Naive B cell (primary cell): ENCODE results near the gene FER. TPM values are rescaled to one million over a fixed set of nuclear protein-coding genes. Genes with fewer than 3 reads are reported as not detected.

Experiments used
- ATAC-seq, 2 donors: fragments of 150-1000 bp; cut with Tn5 transposase; 2 replicates each; pipeline ENCODE4 v1.10.0; 2021; ENCODE audit warnings: low read depth in 2 of 2, mild to moderate bottlenecking in 2 of 2, moderate library complexity in 2 of 2
- DNase-seq: peaks from one replicate; pipeline ENCODE4 v3.0.0; 2022
- H3K27ac Mint-ChIP-seq, 6 donors: one replicate each; pipeline ENCODE4 v1.8.0; 2020 to 2022; ENCODE audit warnings: mild to moderate bottlenecking in 6 of 6, mixed read lengths in 6 of 6, moderate library complexity in 5 of 6, inconsistent platforms in 2 of 6
- H3K27me3 Mint-ChIP-seq, 3 donors: one replicate each; pipeline ENCODE4 v1.8.0; 2021 to 2022; ENCODE audit warnings: mixed read lengths in 3 of 3, mild to moderate bottlenecking in 1 of 3
- H3K36me3 Mint-ChIP-seq, 2 donors: one replicate each; pipeline ENCODE4 v1.8.0; 2020 to 2022; ENCODE audit warnings: mixed read lengths in 2 of 2, inconsistent platforms in 1 of 2, mild to moderate bottlenecking in 1 of 2
- H3K4me1 Mint-ChIP-seq, 3 donors: one replicate each; pipeline ENCODE4 v1.8.0; 2020 to 2022; ENCODE audit warnings: mixed read lengths in 3 of 3, inconsistent platforms in 1 of 3, mild to moderate bottlenecking in 1 of 3, moderate library complexity in 1 of 3
- H3K4me3 Mint-ChIP-seq, 8 donors: one replicate each; pipeline ENCODE4 v1.8.0; 2020 to 2022; ENCODE audit warnings: mild to moderate bottlenecking in 8 of 8, mixed read lengths in 8 of 8, moderate library complexity in 8 of 8, inconsistent platforms in 2 of 8
- H3K9me3 Mint-ChIP-seq, 7 donors: one replicate each; pipeline ENCODE4 v1.8.0; 2020 to 2022; ENCODE audit warnings: mixed read lengths in 7 of 7, mild to moderate bottlenecking in 5 of 7, inconsistent platforms in 2 of 7, moderate library complexity in 1 of 7
- polyA plus RNA-seq, 6 donors: library from polyadenylated mRNA; unstranded; fragments of 300-500 nt; fragmentation: Illumina TruSeq; gene quantifications; one replicate each; pipeline ENCODE4 v1.2.3, GENCODE V29; 2021; ENCODE audit warnings: low read depth in 6 of 6

The FER gene
- polyA plus RNA-seq, 6 donors from 2014 or later: 9.6 to 21.0 (median 17.2) TPM

GRCh38 chr5:109192027-109192426, 444.3 kb downstream of the FER start:
- H3K9me3 Mint-ChIP-seq: no peaks in the 10 kb centered on the region
- H3K27me3 Mint-ChIP-seq: no peaks in the 10 kb centered on the region
- no peaks in the 10 kb centered on the region for H3K4me1 Mint-ChIP-seq
- H3K27ac Mint-ChIP-seq: peak overlapping the region in 1 of 6 donors; percentile 31
- DNase-seq: no peak
- no peak for ATAC-seq
- H3K36me3 Mint-ChIP-seq: peaks cover 0 to 12% of the 10 kb centered on the region in 2 donors
- no peak overlapping the region for H3K4me3 Mint-ChIP-seq

- Mint-ChIP-seq H3K27ac (no peak overlapping the region), H3K4me1 (no peaks in the 10 kb centered on the region)
Measured at GRCh38 chr5:109192555-109193281, 445.0 kb downstream of the FER start.

GRCh38 chr5:109195667-109196066, 448.0 kb downstream of the FER start:
- H3K36me3 Mint-ChIP-seq: no peaks in the 10 kb centered on the region
- H3K4me3 Mint-ChIP-seq: no peak overlapping the region
- DNase-seq (no peak), ATAC-seq (no peak)
- no peaks in the 10 kb centered on the region for H3K27me3 Mint-ChIP-seq
- no peak overlapping the region for H3K27ac Mint-ChIP-seq
- H3K4me1 Mint-ChIP-seq: no peaks in the 10 kb centered on the region
- H3K9me3 Mint-ChIP-seq: peaks cover 0 to 2% (median 0%) of the 10 kb centered on the region in 7 donors

More at GRCh38 chr5:109192555-109193281, 445.0 kb downstream of the FER start:
- Mint-ChIP-seq H3K27me3 (no peaks in the 10 kb centered on the region), H3K4me3 (no peak overlapping the region), H3K36me3 (peaks cover 0 to 8% of the 10 kb centered on the region in 2 donors), H3K9me3 (no peaks in the 10 kb centered on the region)
- no peak for ATAC-seq
- no peak for DNase-seq

GRCh38 chr5:109196087-109196822, 448.6 kb downstream of the FER start:
- H3K27ac Mint-ChIP-seq: no peak overlapping the region

GRCh38 chr5:109196823-109197160, 449.1 kb downstream of the FER start:
- H3K27me3 Mint-ChIP-seq: no peaks in the 10 kb centered on the region
- ATAC-seq: no peak

More at GRCh38 chr5:109196087-109196822, 448.6 kb downstream of the FER start:
- H3K27me3 Mint-ChIP-seq: no peaks in the 10 kb centered on the region
- no peak for DNase-seq
- no peaks in the 10 kb centered on the region for H3K4me1 Mint-ChIP-seq
- no peak overlapping the region for H3K4me3 Mint-ChIP-seq
- ATAC-seq: no peak
- H3K9me3 Mint-ChIP-seq: peaks cover 0 to 2% (median 0%) of the 10 kb centered on the region in 7 donors
- no peaks in the 10 kb centered on the region for H3K36me3 Mint-ChIP-seq

GRCh38 chr5:109199289-109199688, 451.6 kb downstream of the FER start:
- Mint-ChIP-seq H3K9me3 (peaks cover 0 to 9% (median 2%) of the 10 kb centered on the region in 7 donors), H3K4me1 (no peaks in the 10 kb centered on the region), H3K36me3 (peaks cover 0 to under 1% of the 10 kb centered on the region in 2 donors), H3K27me3 (no peaks in the 10 kb centered on the region), H3K27ac (peak overlapping the region in 1 of 6 donors; percentile 25), H3K4me3 (no peak overlapping the region)
- no peak for DNase-seq
- ATAC-seq: no peak

More at GRCh38 chr5:109196823-109197160, 449.1 kb downstream of the FER start:
- Mint-ChIP-seq H3K9me3 (peaks cover 0 to 2% (median 0%) of the 10 kb centered on the region in 7 donors), H3K4me1 (no peaks in the 10 kb centered on the region), H3K36me3 (no peaks in the 10 kb centered on the region), H3K27ac (no peak overlapping the region), H3K4me3 (no peak overlapping the region)
- DNase-seq: no peak

- no peak overlapping the region for H3K4me3 Mint-ChIP-seq
- H3K27ac Mint-ChIP-seq: no peak overlapping the region
- ATAC-seq (no peak), DNase-seq (no peak)
- H3K4me1 Mint-ChIP-seq: no peaks in the 10 kb centered on the region
- H3K36me3 Mint-ChIP-seq: peaks cover 0 to 8% of the 10 kb centered on the region in 2 donors
- no peaks in the 10 kb centered on the region for H3K27me3 Mint-ChIP-seq
- peaks cover 3 to 16% (median 9%) of the 10 kb centered on the region in 7 donors for H3K9me3 Mint-ChIP-seq
Measured at GRCh38 chr5:109199799-109200620, 452.3 kb downstream of the FER start.

GRCh38 chr5:109215040-109215439, 467.3 kb downstream of the FER start:
- Mint-ChIP-seq H3K4me1 (no peaks in the 10 kb centered on the region), H3K36me3 (peaks cover 8 to 15% of the 10 kb centered on the region in 2 donors), H3K4me3 (no peak overlapping the region), H3K9me3 (peaks cover 6 to 60% (median 11%) of the 10 kb centered on the region in 7 donors), H3K27me3 (peaks cover 12 to 14% (median 12%) of the 10 kb centered on the region in 3 donors), H3K27ac (no peak overlapping the region)
- DNase-seq: no peak
- ATAC-seq: no peak

- no peak overlapping the region for H3K27ac Mint-ChIP-seq
- ATAC-seq: no peak
- peaks cover 7 to 8% of the 10 kb centered on the region in 2 donors for H3K36me3 Mint-ChIP-seq
- no peak for DNase-seq
- peaks cover 12 to 17% (median 12%) of the 10 kb centered on the region in 3 donors for H3K27me3 Mint-ChIP-seq
- peaks cover 0 to 39% (median 3%) of the 10 kb centered on the region in 7 donors for H3K9me3 Mint-ChIP-seq
- no peak overlapping the region for H3K4me3 Mint-ChIP-seq
- H3K4me1 Mint-ChIP-seq: no peaks in the 10 kb centered on the region
Measured at GRCh38 chr5:109218818-109219217, 471.1 kb downstream of the FER start.

GRCh38 chr5:109223531-109223930, 475.8 kb downstream of the FER start:
- Mint-ChIP-seq H3K27me3 (peaks cover 6 to 8% (median 7%) of the 10 kb centered on the region in 3 donors), H3K36me3 (peaks cover 5 to 6% of the 10 kb centered on the region in 2 donors), H3K27ac (no peak overlapping the region), H3K4me1 (no peaks in the 10 kb centered on the region), H3K4me3 (no peak overlapping the region), H3K9me3 (peaks cover 0 to 7% (median 2%) of the 10 kb centered on the region in 7 donors)
- ATAC-seq (no peak), DNase-seq (no peak)

GRCh38 chr5:109224276-109224882, 476.7 kb downstream of the FER start:
- ATAC-seq (no peak), DNase-seq (no peak)
- Mint-ChIP-seq H3K4me3 (no peak overlapping the region), H3K27me3 (peaks cover 0 to 7% (median 0%) of the 10 kb centered on the region in 3 donors), H3K27ac (no peak overlapping the region), H3K9me3 (peaks cover 0 to 5% (median 0%) of the 10 kb centered on the region in 7 donors), H3K4me1 (no peaks in the 10 kb centered on the region), H3K36me3 (no peaks in the 10 kb centered on the region)

- Mint-ChIP-seq H3K4me1 (no peaks in the 10 kb centered on the region), H3K36me3 (no peaks in the 10 kb centered on the region), H3K27ac (no peak overlapping the region), H3K4me3 (no peak overlapping the region), H3K27me3 (peaks cover 0 to 5% (median 3%) of the 10 kb centered on the region in 3 donors), H3K9me3 (peaks cover 0 to 5% (median 0%) of the 10 kb centered on the region in 7 donors)
- DNase-seq (no peak), ATAC-seq (no peak)
Measured at GRCh38 chr5:109225716-109226625, 478.3 kb downstream of the FER start.
